Measurements from ENCODE around the gene CASP9. TPM values are rescaled to one million over a fixed set of nuclear protein-coding genes. Genes with fewer than 3 reads are reported as not detected.

Gene CASP9
- total and polyA plus RNA-seq, 2 of the 13 experiments (the other 11 are each of a cell fraction or from before 2014, with no cell fraction given): 8.5 to 11.5 TPM

DNA sequence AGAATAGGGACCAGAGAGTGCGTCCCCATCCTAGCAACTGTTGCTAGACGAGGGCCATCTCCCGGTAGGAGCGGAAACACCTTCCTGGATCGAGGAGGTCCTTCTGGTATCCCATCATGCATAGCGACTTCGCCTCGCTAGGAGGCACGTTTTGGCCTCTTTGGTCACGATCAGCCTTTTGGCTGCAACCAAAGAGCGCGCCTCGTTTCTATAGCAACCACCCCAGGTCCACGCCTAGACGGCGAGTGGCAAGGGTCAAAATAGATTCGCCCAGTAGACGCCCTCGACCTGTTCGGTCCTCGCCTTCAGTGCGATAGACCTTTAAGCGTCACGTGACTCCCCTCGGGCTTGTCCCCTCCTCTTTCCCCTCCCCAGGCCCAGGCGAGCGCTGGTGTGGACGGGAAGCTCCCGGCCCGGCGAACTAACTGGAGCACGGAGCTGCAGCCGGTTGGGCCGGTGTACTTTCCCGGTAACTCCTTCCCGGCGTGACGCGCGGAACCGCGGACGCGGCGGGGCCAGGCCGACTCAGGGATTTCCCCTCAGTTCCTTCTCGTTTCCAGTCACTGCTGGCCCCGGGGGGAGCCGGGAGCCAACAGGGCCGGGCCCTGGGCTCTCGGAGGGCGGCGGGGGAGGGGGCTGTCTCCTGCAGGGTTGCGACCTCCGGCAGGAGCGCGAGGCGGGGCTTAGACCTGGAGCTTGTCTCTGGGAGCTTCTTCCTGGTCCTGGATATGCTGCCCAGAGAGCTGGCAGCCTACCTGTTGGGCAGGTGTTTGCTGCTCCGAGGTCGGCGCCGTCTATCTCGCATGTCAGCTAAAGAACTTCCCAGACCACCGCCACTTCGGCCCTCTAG, 2.7 kb upstream of the CASP9 start, which contains the start of gene DNAJC16 (continued):
- TF ChIP-seq ATF7 (IDR thresholded peaks at IDR 0.05): no peak
- TF ChIP-seq ATF7 (CRISPR knock-in tag; IDR thresholded peaks at IDR 0.05): peak; percentile 68
- TF ChIP-seq, protein P1, sequence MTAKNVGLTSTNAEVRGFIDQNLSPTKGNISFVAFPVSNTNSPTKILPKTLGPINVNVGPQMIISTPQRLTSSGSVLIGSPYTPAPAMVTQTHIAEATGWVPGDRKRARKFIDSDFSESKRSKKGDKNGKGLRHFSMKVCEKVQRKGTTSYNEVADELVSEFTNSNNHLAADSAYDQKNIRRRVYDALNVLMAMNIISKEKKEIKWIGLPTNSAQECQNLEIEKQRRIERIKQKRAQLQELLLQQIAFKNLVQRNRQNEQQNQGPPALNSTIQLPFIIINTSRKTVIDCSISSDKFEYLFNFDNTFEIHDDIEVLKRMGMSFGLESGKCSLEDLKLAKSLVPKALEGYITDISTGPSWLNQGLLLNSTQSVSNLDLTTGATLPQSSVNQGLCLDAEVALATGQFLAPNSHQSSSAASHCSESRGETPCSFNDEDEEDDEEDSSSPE (CRISPR knock-in tag; IDR thresholded peaks at IDR 0.05): peak; percentile 71
- TF ChIP-seq ZFP41 (CRISPR knock-in tag; IDR thresholded peaks at IDR 0.05; ENCODE audit: borderline replicate concordance): no peak
- TF ChIP-seq RBM39 (IDR thresholded peaks at IDR 0.05; ENCODE audit: low read depth, low read length, poor library complexity, severe bottlenecking): peak; percentile 87
- peak; percentile 34; the same call in 1 of the 2 replicates for TF ChIP-seq NFYC (CRISPR knock-in tag; IDR thresholded peaks at IDR 0.05)
- TF ChIP-seq, protein P2, sequence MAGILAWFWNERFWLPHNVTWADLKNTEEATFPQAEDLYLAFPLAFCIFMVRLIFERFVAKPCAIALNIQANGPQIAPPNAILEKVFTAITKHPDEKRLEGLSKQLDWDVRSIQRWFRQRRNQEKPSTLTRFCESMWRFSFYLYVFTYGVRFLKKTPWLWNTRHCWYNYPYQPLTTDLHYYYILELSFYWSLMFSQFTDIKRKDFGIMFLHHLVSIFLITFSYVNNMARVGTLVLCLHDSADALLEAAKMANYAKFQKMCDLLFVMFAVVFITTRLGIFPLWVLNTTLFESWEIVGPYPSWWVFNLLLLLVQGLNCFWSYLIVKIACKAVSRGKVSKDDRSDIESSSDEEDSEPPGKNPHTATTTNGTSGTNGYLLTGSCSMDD (CRISPR knock-in tag; IDR thresholded peaks at IDR 0.05): no peak
- no peak; the same call in 1 of the 2 replicates for TF ChIP-seq FOXJ3 (CRISPR knock-in tag; IDR thresholded peaks at IDR 0.05; ENCODE audit: borderline replicate concordance)
- TF ChIP-seq, protein P3, sequence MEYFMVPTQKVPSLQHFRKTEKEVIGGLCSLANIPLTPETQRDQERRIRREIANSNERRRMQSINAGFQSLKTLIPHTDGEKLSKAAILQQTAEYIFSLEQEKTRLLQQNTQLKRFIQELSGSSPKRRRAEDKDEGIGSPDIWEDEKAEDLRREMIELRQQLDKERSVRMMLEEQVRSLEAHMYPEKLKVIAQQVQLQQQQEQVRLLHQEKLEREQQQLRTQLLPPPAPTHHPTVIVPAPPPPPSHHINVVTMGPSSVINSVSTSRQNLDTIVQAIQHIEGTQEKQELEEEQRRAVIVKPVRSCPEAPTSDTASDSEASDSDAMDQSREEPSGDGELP (IDR thresholded peaks at IDR 0.05; ENCODE audit: borderline replicate concordance, low read depth): peak; percentile 17; the same call in 1 of the 2 replicates
- no peak for TF ChIP-seq ZNF776 (CRISPR knock-in tag; IDR thresholded peaks at IDR 0.05)
- TF ChIP-seq, protein P4, sequence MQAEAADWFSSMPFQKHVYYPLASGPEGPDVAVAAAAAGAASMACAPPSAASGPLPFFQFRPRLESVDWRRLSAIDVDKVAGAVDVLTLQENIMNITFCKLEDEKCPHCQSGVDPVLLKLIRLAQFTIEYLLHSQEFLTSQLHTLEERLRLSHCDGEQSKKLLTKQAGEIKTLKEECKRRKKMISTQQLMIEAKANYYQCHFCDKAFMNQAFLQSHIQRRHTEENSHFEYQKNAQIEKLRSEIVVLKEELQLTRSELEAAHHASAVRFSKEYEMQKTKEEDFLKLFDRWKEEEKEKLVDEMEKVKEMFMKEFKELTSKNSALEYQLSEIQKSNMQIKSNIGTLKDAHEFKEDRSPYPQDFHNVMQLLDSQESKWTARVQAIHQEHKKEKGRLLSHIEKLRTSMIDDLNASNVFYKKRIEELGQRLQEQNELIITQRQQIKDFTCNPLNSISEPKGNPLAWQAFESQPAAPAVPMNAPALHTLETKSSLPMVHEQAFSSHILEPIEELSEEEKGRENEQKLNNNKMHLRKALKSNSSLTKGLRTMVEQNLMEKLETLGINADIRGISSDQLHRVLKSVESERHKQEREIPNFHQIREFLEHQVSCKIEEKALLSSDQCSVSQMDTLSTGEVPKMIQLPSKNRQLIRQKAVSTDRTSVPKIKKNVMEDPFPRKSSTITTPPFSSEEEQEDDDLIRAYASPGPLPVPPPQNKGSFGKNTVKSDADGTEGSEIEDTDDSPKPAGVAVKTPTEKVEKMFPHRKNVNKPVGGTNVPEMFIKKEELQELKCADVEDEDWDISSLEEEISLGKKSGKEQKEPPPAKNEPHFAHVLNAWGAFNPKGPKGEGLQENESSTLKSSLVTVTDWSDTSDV (CRISPR knock-in tag; IDR thresholded peaks at IDR 0.05): no peak
- TF ChIP-seq, protein P5, sequence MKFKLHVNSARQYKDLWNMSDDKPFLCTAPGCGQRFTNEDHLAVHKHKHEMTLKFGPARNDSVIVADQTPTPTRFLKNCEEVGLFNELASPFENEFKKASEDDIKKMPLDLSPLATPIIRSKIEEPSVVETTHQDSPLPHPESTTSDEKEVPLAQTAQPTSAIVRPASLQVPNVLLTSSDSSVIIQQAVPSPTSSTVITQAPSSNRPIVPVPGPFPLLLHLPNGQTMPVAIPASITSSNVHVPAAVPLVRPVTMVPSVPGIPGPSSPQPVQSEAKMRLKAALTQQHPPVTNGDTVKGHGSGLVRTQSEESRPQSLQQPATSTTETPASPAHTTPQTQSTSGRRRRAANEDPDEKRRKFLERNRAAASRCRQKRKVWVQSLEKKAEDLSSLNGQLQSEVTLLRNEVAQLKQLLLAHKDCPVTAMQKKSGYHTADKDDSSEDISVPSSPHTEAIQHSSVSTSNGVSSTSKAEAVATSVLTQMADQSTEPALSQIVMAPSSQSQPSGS (CRISPR knock-in tag; IDR thresholded peaks at IDR 0.05): peak; percentile 81
- TF ChIP-seq ZNF484 (CRISPR knock-in tag; IDR thresholded peaks at IDR 0.05; ENCODE audit: borderline replicate concordance, low read depth): no peak
- TF ChIP-seq CEBPB (IDR thresholded peaks at IDR 0.05; ENCODE audit: borderline replicate concordance, low read depth, low read length): 0 out of 2 replicates have a peak, but pooled peaks have one; percentile 5

All from HepG2 (cell line).